ENCODE results near the gene ANKS1B. TPM values are rescaled to one million over a fixed set of nuclear protein-coding genes. Genes with fewer than 3 reads are reported as not detected.

ANKS1B gene
- total RNA-seq, 1 donor from 2014 or later: 2.3 TPM

DNA sequence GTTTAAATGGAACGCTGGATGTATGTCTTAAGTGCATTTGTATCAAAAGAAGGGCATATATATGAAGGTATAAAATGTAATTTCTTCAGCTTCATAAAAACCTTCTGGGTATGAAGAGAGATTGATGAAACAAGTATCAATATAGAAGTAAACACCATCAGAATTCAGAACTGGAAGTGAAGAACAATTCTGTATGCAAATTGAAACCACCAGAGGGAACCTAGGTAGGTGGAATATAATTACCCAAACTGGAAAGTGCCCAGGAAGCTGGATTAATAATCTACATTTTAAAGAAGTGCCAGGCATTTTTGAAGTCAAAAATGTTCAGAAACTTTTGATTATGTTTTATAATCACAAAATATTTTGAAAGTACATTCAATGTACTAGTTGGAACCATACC is 673.4 kb downstream of the ANKS1B start:
- Mint-ChIP-seq H3K36me3 (ENCODE audit: low read depth) (no peaks in the 10 kb centered on the region), H3K27ac (ENCODE audit: unreplicated experiment) (no peak overlapping the region), H3K9me3 (ENCODE audit: low read depth) (peaks cover 8% of the 10 kb centered on the region), H3K4me3 (ENCODE audit: unreplicated experiment) (no peak overlapping the region), H3K4me1 (ENCODE audit: low read depth) (no peaks in the 10 kb centered on the region), H3K27me3 (ENCODE audit: low read depth) (no peaks in the 10 kb centered on the region)
- no peak for DNase-seq (ENCODE audit: low spot score)
- TF ChIP-seq, protein P1, sequence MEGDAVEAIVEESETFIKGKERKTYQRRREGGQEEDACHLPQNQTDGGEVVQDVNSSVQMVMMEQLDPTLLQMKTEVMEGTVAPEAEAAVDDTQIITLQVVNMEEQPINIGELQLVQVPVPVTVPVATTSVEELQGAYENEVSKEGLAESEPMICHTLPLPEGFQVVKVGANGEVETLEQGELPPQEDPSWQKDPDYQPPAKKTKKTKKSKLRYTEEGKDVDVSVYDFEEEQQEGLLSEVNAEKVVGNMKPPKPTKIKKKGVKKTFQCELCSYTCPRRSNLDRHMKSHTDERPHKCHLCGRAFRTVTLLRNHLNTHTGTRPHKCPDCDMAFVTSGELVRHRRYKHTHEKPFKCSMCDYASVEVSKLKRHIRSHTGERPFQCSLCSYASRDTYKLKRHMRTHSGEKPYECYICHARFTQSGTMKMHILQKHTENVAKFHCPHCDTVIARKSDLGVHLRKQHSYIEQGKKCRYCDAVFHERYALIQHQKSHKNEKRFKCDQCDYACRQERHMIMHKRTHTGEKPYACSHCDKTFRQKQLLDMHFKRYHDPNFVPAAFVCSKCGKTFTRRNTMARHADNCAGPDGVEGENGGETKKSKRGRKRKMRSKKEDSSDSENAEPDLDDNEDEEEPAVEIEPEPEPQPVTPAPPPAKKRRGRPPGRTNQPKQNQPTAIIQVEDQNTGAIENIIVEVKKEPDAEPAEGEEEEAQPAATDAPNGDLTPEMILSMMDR (IDR thresholded peaks at IDR 0.05): no peak

DNA sequence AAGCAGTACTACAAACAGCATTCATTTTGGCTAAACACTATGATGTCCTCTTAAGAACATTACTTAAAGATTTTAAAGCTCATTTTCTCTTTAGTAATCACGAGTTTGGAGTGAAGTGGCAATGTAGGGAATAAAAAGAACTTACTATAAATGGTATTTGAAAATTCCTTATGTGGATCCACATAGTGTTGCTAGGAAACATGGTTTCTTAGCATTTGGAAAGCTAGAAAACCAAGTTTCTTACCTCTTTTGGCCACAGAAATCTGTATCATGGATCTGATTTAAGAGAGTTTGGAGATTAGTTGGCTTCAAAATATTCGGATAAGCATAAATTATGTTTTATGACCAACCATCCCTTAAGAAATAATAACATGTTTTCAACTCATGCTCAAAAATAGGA is 674.9 kb downstream of the ANKS1B start:
- Mint-ChIP-seq H3K4me3 (ENCODE audit: unreplicated experiment) (no peak overlapping the region), H3K9me3 (ENCODE audit: low read depth) (peaks cover 9% of the 10 kb centered on the region), H3K4me1 (ENCODE audit: low read depth) (no peaks in the 10 kb centered on the region), H3K27ac (ENCODE audit: unreplicated experiment) (no peak overlapping the region), H3K27me3 (ENCODE audit: low read depth) (no peaks in the 10 kb centered on the region), H3K36me3 (ENCODE audit: low read depth) (no peaks in the 10 kb centered on the region)
- TF ChIP-seq, protein P1 (IDR thresholded peaks at IDR 0.05): no peak
- no peak for DNase-seq (ENCODE audit: low spot score)

DNA sequence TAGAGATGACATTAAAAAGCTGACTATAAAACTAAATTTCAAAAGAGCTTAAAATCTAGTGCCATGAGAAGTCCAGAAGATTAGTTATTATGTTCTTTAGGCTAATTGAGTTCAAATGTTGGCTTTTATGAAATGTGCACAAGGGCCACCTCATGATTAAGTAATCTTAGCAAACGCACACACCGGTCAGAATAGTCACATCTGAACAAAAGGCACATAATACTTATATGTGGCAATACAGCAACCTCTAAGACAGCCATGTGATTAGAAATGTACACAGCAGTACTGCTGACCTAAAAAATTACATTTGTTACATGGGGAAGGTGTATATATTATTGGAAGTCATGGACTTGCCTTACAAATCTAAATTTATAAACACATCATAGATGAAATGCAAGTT is 681.9 kb downstream of the ANKS1B start:
- no peak overlapping the region for H3K27ac Mint-ChIP-seq (ENCODE audit: unreplicated experiment)
- H3K9me3 Mint-ChIP-seq (ENCODE audit: low read depth): peaks cover 5% of the 10 kb centered on the region
- no peaks in the 10 kb centered on the region for H3K36me3 Mint-ChIP-seq (ENCODE audit: low read depth)
- no peak overlapping the region for H3K4me3 Mint-ChIP-seq (ENCODE audit: unreplicated experiment)
- no peaks in the 10 kb centered on the region for H3K4me1 Mint-ChIP-seq (ENCODE audit: low read depth)
- TF ChIP-seq, protein P1 (IDR thresholded peaks at IDR 0.05): no peak
- no peak for DNase-seq (ENCODE audit: low spot score)
- no peaks in the 10 kb centered on the region for H3K27me3 Mint-ChIP-seq (ENCODE audit: low read depth)

- TF ChIP-seq, protein P1 (IDR thresholded peaks at IDR 0.05): no peak
- Mint-ChIP-seq H3K4me3 (ENCODE audit: unreplicated experiment) (no peak overlapping the region), H3K27ac (ENCODE audit: unreplicated experiment) (no peak overlapping the region), H3K27me3 (ENCODE audit: low read depth) (no peaks in the 10 kb centered on the region), H3K4me1 (ENCODE audit: low read depth) (no peaks in the 10 kb centered on the region), H3K9me3 (ENCODE audit: low read depth) (peaks cover 44% of the 10 kb centered on the region), H3K36me3 (ENCODE audit: low read depth) (peaks cover 1% of the 10 kb centered on the region)
- DNase-seq (ENCODE audit: low spot score): no peak
Measured at GRCh38 chr12:99287136-99287535, 697.6 kb downstream of the ANKS1B start.

DNA sequence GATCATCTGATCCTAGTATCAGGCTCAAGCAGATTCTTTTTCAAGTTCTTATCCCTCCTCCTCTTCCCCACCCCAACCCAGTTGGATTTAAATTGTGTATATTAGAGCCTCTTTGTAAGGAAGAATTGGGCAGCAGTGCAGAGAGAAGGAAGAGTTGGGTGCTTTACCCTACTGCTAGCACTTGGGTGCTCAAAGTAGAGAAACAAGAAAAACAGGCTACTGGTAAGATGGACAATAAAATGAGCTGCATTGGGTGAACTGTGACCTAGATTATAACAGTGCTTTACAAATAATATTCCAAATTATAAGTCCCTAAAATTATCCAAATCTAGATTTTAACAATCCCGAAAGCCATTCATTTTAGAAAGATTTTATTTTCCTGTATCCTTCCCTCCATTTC is 700.6 kb downstream of the ANKS1B start:
- no peaks in the 10 kb centered on the region for H3K36me3 Mint-ChIP-seq (ENCODE audit: low read depth)
- H3K4me3 Mint-ChIP-seq (ENCODE audit: unreplicated experiment): no peak overlapping the region
- H3K4me1 Mint-ChIP-seq (ENCODE audit: low read depth): no peaks in the 10 kb centered on the region
- TF ChIP-seq, protein P1 (IDR thresholded peaks at IDR 0.05): no peak
- H3K27ac Mint-ChIP-seq (ENCODE audit: unreplicated experiment): no peak overlapping the region
- no peak for DNase-seq (ENCODE audit: low spot score)
- H3K27me3 Mint-ChIP-seq (ENCODE audit: low read depth): no peaks in the 10 kb centered on the region
- H3K9me3 Mint-ChIP-seq (ENCODE audit: low read depth): peaks cover 20% of the 10 kb centered on the region
